Breast epithelium (tissue), 4 donors: Measurements from ENCODE around the gene CACNA1B. TPM values are rescaled to one million over a fixed set of nuclear protein-coding genes. Genes with fewer than 3 reads are reported as not detected.
"Not testable (repeated sequence)": the region's sequence is repeated elsewhere in the genome, so short reads cannot be mapped to it uniquely, and the experiment has no call there.

Source experiments
- DNase-seq, 2 donors: peaks; one replicate each; pipeline ENCODE4 v3.0.0-alpha.2; 2019; ENCODE audit warnings: low spot score in 2 of 2
- H3K27ac ChIP-seq, 2 donors: fragments of 200-600 bp; sonication (generic) in 1 of 2; one replicate each; pipeline ENCODE4 v1.5.1; 2016 to 2019; ENCODE audit warnings: mild to moderate bottlenecking in 1 of 2
- H3K27me3 ChIP-seq, 2 donors: fragments of 200-600 bp; sonication (generic) in 1 of 2; one replicate each; pipeline versions ENCODE4 v1.5.1 to v1.6.0; 2017 to 2019; ENCODE audit warnings: control low read depth in 1 of 2, mild to moderate bottlenecking in 1 of 2
- H3K36me3 ChIP-seq: fragments of 200-600 bp; one replicate; pipeline ENCODE4 v1.5.1; 2019
- H3K4me1 ChIP-seq, 2 donors: fragments of 200-600 bp; sonication (generic); one replicate each; pipeline ENCODE4 v1.5.1; 2016 to 2019; ENCODE audit warnings: control low read depth in 1 of 2
- H3K4me3 ChIP-seq, 3 donors: fragments of 200-600 bp; sonication (generic); 1 replicate in 2 of 3; 2 replicates in 1 of 3; pipeline ENCODE4 v1.5.1; 2016 to 2019; ENCODE audit warnings: mild to moderate bottlenecking in 3 of 3, moderate library complexity in 2 of 3
- H3K9me3 ChIP-seq, 2 donors: fragments of 200-600 bp; sonication (generic) in 1 of 2; one replicate each; pipeline ENCODE4 v1.5.1; 2016 to 2019; ENCODE audit warnings: control low read depth in 1 of 2
- POLR2A ChIP-seq: fragments of 450-650 bp; IDR thresholded peaks from one replicate; pipeline ENCODE4 v1.6.1; 2016; ENCODE audit warnings: antibody characterized with exemption, mild to moderate bottlenecking, moderate library complexity
- POLR2AphosphoS5 ChIP-seq, 3 donors: sonication (generic); formaldehyde crosslinking; IDR thresholded peaks; one replicate each; pipeline ENCODE4 v1.6.1; 2017; ENCODE audit warnings: antibody characterized with exemption in 3 of 3
- intact Hi-C: fragments of 100-400 bp; cut with DNase I; formaldehyde crosslinking; loops from one replicate; pipeline ENCODE4 v1.15.1; 2023; ENCODE audit warnings: low total_unique reads
- total RNA-seq, 3 donors: library from RNA; depleted of rRNA; stranded (reverse); fragments of >200 nt; gene quantifications; one replicate each; pipeline ENCODE4 v1.1.0, GENCODE V29; 2016
- TF ChIP-seq, protein P1 (sequence below), 3 donors: fragments of 450-650 bp; IDR thresholded peaks; one replicate each; pipeline ENCODE4 v1.5.1; 2016 to 2017; ENCODE audit warnings: antibody characterized with exemption in 3 of 3, mild to moderate bottlenecking in 3 of 3, moderate library complexity in 3 of 3

The CACNA1B gene
- total RNA-seq, 3 donors from 2014 or later, result under 0.01 TPM; not detected in 2

DNA sequence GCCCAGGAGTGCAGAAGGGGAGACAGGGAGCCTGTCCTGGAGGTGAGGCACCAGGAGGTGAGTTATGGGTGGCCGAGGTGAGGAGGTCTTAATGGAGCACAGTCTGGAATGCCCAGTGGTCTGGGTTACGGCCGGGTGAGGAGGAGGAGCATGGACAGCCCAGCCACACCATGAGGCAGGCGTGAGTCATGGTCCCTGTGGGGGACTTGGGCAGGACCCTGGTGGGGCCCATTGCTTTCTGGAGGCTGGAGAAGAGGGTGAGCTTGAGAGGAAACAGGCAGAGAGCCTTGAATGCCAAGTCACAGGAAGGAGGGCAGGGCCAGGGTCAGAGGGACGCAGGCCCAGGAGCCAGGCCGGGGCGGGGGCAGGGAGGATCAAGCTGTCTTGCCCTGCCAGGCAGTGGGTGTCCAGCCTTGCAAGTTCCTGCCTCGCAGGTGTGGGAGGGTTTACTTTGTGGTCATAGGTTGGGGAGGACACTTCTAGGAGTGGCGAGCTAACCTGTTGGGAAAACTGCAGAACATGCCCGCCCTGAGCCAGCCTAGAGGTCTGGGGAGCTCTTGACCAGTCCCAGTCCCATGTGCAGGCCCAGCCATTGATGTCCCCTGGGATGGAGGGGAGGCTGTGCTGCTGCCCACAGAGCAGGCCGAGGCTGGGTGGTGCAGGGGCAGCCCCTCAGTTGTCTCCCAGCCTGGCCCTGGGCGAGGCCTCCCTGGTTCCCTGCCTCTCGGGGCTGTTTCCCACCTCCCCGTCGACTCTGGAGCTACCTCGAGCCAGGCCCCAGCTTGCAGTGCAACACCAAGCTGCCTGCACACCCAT, 2.8 kb downstream of the CACNA1B start:
- no peak for DNase-seq
- no peak overlapping the region for H3K27ac ChIP-seq
- intact Hi-C loops, result no loop called here

DNA sequence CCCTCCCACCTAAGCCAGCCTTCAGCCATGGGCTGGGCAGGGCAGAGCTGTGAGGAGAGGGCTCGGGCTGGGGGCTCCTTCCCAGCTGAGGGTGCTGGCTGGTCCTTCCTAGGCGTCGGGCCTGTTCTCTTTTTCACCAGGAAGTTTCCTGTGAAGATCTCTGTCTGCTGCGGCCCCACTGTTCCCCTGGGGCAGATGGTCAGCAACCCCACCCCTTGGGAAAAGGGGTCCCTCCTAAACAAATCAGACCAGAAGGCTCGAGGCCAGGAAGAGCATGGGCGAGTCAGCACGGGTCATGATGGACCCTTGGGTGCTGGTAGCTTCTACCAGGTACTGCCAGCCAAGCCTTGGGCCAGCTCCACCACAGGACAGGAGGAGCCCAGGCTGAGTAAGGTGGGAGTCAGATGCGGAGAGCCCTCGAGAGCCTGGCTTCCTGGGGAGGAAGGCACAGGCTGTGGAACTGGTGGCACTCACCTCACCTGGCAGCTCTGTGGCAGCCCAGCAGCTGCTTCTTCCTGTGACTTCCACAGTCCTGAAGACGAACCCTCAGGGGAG, 3.5 kb downstream of the CACNA1B start:
- no peak overlapping the region for H3K4me3 ChIP-seq
- no peaks in the 10 kb centered on the region for H3K9me3 ChIP-seq
- H3K4me1 ChIP-seq, result peaks cover 0 to 4% of the 10 kb centered on the region in 2 donors
- TF ChIP-seq POLR2A (no peak), POLR2AphosphoS5 (IDR thresholded peaks at IDR 0.05) (no peak)
- TF ChIP-seq, protein P1, sequence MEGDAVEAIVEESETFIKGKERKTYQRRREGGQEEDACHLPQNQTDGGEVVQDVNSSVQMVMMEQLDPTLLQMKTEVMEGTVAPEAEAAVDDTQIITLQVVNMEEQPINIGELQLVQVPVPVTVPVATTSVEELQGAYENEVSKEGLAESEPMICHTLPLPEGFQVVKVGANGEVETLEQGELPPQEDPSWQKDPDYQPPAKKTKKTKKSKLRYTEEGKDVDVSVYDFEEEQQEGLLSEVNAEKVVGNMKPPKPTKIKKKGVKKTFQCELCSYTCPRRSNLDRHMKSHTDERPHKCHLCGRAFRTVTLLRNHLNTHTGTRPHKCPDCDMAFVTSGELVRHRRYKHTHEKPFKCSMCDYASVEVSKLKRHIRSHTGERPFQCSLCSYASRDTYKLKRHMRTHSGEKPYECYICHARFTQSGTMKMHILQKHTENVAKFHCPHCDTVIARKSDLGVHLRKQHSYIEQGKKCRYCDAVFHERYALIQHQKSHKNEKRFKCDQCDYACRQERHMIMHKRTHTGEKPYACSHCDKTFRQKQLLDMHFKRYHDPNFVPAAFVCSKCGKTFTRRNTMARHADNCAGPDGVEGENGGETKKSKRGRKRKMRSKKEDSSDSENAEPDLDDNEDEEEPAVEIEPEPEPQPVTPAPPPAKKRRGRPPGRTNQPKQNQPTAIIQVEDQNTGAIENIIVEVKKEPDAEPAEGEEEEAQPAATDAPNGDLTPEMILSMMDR (IDR thresholded peaks at IDR 0.05), result no peak
- peaks cover 0 to 44% of the 10 kb centered on the region in 2 donors for H3K27me3 ChIP-seq
- H3K27ac ChIP-seq, result no peak overlapping the region
- no peak for DNase-seq
- no peaks in the 10 kb centered on the region for H3K36me3 ChIP-seq
- intact Hi-C loops, result no loop called here

More for the DNA sequence above, 2.8 kb downstream of the CACNA1B start:
- TF ChIP-seq POLR2A (no peak), POLR2AphosphoS5 (IDR thresholded peaks at IDR 0.05) (no peak)
- TF ChIP-seq, protein P1 (IDR thresholded peaks at IDR 0.05), result no peak
- peaks cover 0 to 51% of the 10 kb centered on the region in 2 donors for H3K27me3 ChIP-seq
- no peaks in the 10 kb centered on the region for H3K9me3 ChIP-seq
- H3K4me1 ChIP-seq, result peaks cover 0 to 4% of the 10 kb centered on the region in 2 donors
- H3K36me3 ChIP-seq, result no peaks in the 10 kb centered on the region
- no peak overlapping the region for H3K4me3 ChIP-seq

DNA sequence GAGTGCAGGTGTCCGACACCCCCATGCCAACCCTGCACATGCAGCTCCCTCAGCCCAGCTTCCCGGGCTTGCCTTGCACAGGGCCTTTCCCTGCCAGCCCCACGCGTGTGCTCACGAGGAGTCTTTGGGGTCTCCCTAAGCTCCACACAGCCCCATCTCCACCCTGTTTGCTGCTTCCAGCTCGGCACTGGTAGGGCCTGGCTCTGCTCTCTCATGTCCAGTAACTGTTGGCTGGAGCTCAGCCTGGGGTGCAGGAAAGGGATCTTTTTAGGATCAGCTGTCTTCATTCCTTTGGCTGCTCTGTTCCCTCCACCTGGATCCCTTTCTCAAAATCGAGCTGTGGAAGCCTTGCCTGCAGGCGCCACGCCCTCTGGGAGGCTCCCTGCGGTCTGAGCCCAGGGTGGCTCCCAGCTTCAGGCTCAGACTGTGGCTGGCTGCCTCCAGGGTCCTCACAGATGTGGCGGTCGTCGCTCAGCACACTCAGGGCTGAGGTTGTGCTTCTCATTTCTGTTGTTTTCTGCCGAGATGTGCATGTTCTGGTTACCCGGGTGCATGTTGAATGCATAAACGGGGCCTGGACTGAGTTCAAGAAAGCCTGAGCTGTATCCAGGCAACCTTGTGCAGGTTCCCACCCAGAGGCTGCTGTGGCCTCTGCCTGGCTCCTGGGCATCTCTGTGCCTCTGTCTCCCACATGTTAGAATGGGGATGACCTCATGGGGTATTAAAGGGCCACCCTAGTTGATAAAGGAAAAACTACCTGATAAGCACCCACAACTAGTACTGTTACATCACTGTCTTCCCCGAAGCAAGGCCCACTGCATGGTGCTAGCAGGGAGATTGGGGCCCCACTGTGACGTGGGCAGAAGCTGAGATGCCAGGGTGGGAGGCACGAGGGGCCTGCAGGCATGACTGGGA, 4.3 kb downstream of the CACNA1B start:
- Histone ChIP-seq H3K4me3 (no peak overlapping the region), H3K27me3 (peaks cover 0 to 36% of the 10 kb centered on the region in 2 donors), H3K9me3 (no peaks in the 10 kb centered on the region), H3K4me1 (peaks cover 0 to 4% of the 10 kb centered on the region in 2 donors), H3K36me3 (no peaks in the 10 kb centered on the region), H3K27ac (no peak overlapping the region)
- intact Hi-C loops, result no loop called here
- TF ChIP-seq, protein P1 (IDR thresholded peaks at IDR 0.05), result no peak
- TF ChIP-seq POLR2A (no peak), POLR2AphosphoS5 (IDR thresholded peaks at IDR 0.05) (no peak)
- no peak for DNase-seq

DNA sequence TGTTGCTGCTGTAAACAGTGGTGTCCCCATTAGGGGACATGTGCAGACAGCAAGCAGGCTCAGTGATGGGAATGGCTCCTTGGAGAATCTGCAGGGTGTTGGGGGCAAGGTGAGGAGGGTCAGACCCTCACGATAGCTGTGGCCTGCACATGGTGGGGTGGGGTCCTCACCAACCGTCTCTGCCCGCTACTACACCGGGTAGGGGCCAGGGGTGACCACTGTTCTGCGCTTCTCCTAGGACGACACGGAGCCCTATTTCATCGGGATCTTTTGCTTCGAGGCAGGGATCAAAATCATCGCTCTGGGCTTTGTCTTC, 4.9 kb downstream of the CACNA1B start:
- TF ChIP-seq POLR2AphosphoS5 (IDR thresholded peaks at IDR 0.05) (no peak), POLR2A (no peak)
- TF ChIP-seq, protein P1 (IDR thresholded peaks at IDR 0.05), result no peak
- Histone ChIP-seq H3K4me1 (peaks cover 0 to 4% of the 10 kb centered on the region in 2 donors), H3K27me3 (peaks cover 0 to 30% of the 10 kb centered on the region in 2 donors), H3K36me3 (no peaks in the 10 kb centered on the region), H3K9me3 (no peaks in the 10 kb centered on the region), H3K27ac (no peak overlapping the region), H3K4me3 (no peak overlapping the region)
- intact Hi-C loops, result no loop called here
- DNase-seq, result no peak

DNA sequence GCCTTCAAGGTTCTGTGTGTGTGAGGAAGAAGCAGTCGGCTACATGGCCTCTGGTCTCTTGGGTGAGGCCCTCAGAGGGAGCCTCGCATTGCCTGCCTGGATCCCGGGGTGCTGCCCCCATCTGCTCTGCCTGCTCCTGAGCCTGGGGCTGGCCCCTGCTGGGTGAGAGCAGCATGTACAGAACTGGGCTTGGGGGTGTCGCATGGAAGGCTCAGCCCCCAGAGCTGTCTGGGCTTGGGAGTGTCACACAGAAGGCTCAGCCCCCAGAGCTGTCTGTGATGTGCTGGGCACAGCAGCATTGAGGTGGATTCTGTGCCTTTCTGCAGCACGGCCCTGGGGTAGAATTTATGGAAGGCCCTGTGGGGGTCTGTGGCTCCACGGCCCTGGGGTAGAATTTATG, 6.4 kb downstream of the CACNA1B start:
- intact Hi-C loops, H3K36me3 ChIP-seq, H3K9me3 ChIP-seq, DNase-seq, H3K27ac ChIP-seq, H3K4me1 ChIP-seq, H3K4me3 ChIP-seq: not testable (repeated sequence)
- peaks cover 0 to 20% of the 10 kb centered on the region in 2 donors for H3K27me3 ChIP-seq

DNA sequence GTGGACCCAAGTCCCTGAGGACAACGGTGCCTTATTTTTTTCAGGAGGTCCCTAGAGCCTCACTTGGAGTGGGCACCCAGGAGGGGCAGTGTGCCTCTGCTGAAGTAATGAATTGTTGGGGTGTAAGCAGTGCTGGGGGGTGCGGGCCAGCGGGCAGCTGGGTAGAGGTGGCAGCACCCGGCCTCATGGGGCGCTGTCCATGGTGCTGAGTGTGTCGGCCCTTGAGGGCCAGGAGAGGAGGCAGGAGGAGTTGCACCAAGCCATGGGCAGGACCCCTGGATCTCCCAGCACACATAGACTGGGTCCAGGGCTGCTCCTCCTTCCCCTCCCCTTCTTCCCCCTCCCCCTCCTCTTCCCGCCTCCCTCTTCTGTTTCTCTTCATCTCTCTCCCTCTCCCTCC, 7.0 kb downstream of the CACNA1B start:
- not testable (repeated sequence) for H3K9me3 ChIP-seq, H3K4me1 ChIP-seq, DNase-seq

DNA sequence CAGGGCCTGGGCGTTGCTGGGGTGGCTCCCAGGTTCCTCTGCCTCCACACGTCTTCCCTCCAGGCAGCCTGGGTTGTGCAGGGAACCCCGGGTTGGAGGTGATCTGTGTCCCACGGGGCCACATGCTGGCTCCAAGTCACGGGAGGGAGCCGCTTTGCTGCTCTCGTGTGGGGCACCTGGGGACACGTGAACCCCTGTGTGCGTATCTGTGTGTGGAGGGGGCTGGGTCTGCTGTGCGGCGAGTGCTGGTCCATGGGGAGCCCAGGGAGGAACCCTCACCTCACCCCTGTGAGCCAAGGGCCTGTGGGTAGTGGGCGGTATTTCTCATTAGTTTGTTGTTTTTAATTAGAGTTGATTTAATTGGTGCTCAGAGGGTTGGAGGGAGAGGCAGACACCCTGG, 7.5 kb downstream of the CACNA1B start:
- intact Hi-C loops, H3K36me3 ChIP-seq, DNase-seq, H3K4me1 ChIP-seq, H3K27me3 ChIP-seq, H3K9me3 ChIP-seq, H3K4me3 ChIP-seq, H3K27ac ChIP-seq: not testable (repeated sequence)

More for the DNA sequence above, 7.0 kb downstream of the CACNA1B start:
- H3K27ac ChIP-seq, H3K36me3 ChIP-seq, intact Hi-C loops, H3K4me3 ChIP-seq: not testable (repeated sequence)
- peaks cover 0 to 15% of the 10 kb centered on the region in 2 donors for H3K27me3 ChIP-seq

DNA sequence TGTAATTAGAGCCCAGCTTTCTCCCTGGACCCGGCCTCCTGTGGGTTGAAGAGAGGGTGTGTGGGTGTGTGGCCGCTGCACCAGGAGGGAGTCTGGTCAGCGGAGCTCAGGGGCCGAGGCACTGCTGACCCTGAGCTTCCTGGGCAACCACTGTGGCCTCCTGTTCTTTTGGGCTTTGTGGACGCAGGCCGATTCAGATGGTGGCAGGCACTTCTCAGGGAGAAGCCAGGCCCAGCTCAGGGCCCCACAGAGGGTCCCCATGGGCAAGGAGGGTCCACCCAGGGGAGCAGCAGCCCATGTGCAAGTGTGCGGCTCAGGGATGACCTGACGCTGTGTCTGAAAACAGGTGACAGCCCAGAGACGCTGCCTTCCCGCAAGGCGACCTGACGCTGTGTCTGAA, 11.0 kb downstream of the CACNA1B start:
- H3K4me1 ChIP-seq, H3K9me3 ChIP-seq, intact Hi-C loops, H3K4me3 ChIP-seq, H3K36me3 ChIP-seq, H3K27ac ChIP-seq, H3K27me3 ChIP-seq, DNase-seq: not testable (repeated sequence)
